Esophagus mucosa (tissue), 1 donor: ENCODE data around the gene CCDC137. TPM values are rescaled to one million over a fixed set of nuclear protein-coding genes. Genes with fewer than 3 reads are reported as not detected.
"Not testable (repeated sequence)": the region's sequence is repeated elsewhere in the genome, so short reads cannot be mapped to it uniquely, and the experiment has no call there.

Source experiments
- ATAC-seq: fragments of 200-7000 bp; cut with Tn5 transposase; one replicate; pipeline ENCODE4 v1.9.1; 2020
- total RNA-seq: library from RNA; stranded (reverse); gene quantifications from one replicate; pipeline ENCODE4 v1.2.4, GENCODE V29; 2023
- donor health status: DM: yes; HTN: yes; CAD: no.

Gene CCDC137
- 21.4 TPM for total RNA-seq

DNA sequence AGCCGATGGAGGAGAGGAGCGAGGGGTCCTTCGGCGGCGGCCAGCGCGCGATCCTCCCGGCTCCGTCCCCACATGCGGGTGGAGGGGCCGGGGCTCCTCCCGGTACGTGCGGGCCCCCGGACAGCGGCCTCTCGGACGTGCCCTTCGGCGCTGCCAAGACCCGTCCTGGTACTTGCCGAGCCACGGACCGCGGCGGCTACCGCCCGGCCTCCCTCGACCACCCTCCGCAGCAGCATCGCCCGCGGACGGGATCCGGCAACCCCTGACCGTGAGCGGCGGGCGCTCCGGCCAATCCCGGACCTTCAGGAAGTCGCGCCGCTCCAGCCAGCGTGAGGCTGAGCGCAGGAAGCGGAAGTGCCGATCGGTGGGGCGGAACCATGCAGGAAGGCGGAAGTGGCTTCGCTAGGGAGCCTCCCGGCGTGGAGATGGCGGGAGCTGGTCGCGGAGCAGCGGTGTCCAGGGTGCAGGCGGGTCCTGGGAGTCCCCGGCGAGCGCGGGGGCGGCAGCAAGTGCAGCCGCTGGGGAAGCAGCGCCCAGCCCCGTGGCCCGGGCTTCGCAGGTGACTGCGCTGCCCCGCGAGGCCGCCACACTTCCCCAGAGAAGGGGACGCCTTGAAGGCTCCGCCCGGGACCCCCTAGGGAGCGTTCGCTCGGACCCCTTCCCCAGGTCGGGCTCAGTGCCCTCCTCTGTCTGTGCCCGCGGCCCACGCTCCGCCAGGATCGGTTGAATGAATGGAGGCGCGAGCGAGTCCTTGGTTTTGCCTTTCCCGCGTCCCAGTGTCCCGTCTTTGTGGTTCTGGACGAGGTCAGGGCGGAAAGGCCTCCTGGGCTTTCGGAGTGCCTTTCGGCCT, at the start of gene CCDC137, which contains the start of gene OXLD1:
TSS of gene CCDC137 (plus strand) at position 396 of the 850 bp plus-strand sequence. CDS start at position 426, 30 bp downstream.
TSS of gene OXLD1 (minus strand) at position 264 of the 850 bp plus-strand sequence. CDS start at position 236, 28 bp downstream.
- peak; percentile 88 for ATAC-seq

- no peak for ATAC-seq
Observed at GRCh38 chr17:81616877-81617276, 49.7 kb upstream of the CCDC137 start.

DNA sequence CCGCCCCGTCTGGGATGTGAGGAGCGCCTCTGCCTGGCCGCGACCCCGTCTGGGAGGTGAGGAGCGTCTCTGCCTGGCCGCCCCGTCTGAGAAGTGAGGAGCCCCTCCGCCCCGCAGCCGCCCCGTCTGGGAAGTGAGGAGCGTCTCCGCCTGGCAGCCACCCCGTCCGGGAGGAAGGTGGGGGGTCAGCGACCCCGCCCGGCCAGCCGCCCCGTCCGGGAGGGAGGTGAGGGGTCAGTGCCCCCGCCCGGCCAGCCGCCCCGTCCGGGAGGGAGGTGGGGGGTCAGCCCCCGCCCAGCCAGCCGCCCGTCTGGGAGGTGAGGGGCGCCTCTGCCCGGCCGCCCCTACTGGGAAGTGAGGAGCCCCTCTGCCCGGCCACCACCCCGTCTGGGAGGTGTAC, 48.2 kb upstream of the CCDC137 start:
- not testable (repeated sequence) for ATAC-seq

GRCh38 chr17:81621494-81622130, 44.9 kb upstream of the CCDC137 start:
- peak; percentile 35 for ATAC-seq

- ATAC-seq = no peak
Observed at GRCh38 chr17:81630274-81630673, 36.3 kb upstream of the CCDC137 start.

- ATAC-seq = no peak
Observed at GRCh38 chr17:81631482-81631881, 35.1 kb upstream of the CCDC137 start.

DNA sequence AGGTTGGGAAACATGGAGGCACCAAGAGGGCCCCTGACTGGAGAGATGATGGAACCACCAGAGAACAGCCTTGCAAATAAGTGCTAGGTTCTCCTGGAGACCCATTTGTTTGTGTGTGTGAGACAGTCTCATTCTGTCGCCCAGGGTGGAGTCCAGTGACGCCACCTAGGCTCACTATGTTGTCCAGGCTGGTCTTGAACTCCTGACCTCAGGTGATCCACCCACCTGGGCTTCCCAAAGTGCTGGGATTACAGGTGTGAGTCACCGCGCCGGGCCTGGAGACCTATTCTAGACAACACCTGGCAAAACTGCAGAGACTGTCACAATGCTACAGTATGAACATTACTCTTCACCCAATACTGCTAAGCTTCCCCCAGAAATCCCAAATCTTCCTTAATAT, 31.1 kb upstream of the CCDC137 start:
- ATAC-seq = peak; percentile 80

DNA sequence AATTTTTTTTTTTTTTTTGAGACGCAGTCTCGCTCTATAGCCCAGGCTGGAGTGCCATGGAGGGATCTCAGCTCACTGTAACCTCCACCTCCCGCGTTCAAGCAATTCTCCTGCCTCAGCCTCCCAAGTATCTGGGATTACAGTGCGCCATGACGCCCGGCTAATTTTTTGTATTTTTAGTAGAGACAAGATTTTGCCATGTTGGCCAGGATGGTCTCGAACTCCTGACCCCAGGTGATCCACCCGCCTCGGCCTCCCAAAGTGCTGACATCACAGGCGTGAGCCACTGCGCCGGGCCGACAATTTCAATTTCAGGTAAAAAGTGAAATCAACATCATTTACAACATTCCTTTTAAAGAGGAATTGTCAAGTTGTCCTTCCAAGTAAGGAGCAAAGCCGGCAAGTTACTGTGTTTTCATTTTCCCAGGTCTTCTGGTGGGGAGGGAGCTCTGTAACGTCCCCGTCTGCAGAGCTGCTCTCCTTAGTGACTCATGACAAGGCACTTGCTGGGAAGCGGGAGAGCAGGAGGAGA, 30.5 kb upstream of the CCDC137 start:
- peak; percentile 65 for ATAC-seq

- peak; percentile 72 for ATAC-seq
Observed at GRCh38 chr17:81636505-81637288, 29.8 kb upstream of the CCDC137 start, which contains the start of the genes NPLOC4 and TSPAN10. Gene NPLOC4 (minus strand): TSS chr17:81637112. CDS start chr17:81636930, 182 bp downstream. Gene TSPAN10 (plus strand): TSS chr17:81637196. CDS start chr17:81642413, 5,217 bp downstream.

- ATAC-seq = no peak
Observed at GRCh38 chr17:81638683-81639082, 27.9 kb upstream of the CCDC137 start.

DNA sequence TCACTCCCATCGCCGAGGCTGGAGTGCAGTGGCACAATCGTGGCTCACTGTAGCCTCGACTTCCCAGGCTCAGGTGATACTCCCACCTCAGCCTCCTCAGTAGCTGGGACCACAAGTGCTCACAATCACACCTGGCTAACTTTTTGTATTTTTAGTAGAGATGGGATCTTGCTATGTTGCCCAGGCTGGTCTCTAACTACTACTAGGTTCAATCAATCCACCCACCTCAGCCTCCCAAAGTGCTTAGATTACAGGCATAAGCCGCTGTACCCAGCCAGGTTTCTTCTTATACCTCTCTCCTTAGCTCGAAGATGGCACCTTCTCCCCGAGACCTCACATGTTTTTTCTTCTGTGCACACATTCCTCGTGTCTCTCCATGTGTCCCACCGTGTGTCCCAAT, 26.5 kb upstream of the CCDC137 start:
- no peak for ATAC-seq

- ATAC-seq = peak; percentile 91
Observed at GRCh38 chr17:81641825-81642489, 24.6 kb upstream of the CCDC137 start.

GRCh38 chr17:81644496-81644895, 22.0 kb upstream of the CCDC137 start:
- ATAC-seq = no peak

DNA sequence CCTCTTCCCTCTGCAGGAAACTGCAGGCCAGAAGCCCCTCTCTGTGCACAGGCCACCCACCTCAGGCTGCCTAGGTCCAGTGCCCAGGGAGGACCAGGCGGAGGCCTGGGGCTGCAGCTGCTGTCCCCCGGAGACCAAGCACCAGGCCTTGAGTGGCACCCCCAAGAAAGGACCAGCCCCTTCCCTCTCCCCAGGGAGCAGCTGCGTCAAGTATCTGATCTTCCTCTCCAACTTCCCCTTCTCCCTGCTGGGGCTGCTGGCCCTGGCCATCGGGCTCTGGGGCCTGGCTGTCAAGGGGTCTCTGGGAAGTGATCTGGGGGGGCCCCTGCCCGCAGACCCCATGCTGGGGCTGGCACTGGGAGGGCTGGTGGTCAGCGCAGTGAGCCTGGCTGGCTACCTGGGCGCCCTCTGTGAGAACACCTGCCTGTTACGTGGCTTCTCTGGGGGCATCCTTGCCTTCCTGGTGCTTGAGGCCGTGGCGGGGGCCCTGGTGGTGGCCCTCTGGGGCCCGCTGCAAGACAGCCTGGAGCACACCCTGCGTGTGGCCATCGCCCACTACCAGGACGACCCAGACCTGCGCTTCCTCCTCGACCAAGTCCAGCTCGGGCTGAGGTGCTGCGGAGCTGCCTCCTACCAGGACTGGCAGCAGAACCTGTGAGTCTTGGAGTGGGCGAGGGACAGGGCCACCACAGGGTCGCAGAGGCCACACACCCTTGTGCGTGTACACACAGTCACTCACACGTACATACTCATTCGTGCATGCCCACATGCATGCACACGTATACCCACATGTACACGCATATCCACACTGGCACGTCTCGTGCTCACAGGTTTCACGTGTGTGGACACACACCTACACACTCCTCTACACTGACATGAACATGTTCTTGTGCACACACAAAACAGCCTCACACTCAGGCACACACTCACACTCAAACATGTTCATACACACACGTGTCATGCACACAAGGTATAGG, 21.3 kb upstream of the CCDC137 start:
- ATAC-seq = no peak

DNA sequence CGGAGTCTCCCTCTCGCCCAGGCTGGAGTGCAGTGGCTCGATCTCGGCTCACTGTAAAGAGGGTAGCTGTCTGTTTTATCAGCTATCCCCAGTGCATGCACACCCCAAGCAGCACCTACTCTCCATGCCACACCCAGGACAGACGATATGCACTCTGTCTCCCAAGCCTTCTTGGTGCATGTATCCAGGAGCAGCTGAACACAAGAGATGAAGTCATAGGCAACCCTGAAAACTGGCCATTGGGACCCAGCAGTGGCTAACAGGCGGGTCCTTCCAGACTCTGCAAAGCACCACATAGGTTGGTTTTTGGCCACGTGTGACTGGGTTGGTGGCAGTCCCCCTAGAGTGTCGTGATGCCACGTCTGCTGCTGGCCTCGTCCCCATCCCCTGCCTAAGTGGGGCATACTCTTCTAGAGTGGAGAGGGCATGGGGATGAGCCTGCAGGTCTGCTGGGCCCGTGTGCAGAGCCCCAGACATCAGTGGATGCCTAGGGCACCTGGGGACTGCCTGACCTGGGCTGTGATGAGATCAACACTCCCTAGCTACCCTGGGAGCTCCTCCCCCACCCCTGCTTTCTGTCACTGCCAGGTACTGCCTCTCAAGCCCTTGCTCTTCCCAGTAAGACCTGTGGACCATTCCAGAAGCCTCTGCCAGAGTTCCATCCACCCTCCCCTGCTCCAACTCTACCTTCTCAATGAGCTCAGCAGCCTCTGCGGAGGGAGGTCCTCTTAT, 19.5 kb upstream of the CCDC137 start:
- ATAC-seq = no peak

DNA sequence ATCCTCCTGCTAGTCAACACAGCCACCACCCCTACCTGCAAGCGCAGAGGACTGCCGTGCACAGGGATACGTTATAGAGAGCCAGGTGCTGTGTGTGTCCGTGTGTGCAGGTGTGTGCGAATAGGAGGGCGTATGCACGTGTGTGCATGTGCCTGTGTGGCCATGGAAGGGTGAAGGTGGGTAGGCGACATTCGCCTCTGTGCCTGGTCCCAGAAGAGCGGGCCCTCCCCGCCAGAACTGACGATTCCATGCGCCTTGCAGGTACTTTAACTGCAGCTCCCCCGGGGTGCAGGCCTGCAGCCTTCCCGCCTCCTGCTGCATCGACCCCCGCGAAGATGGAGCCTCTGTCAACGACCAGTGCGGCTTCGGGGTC, 18.9 kb upstream of the CCDC137 start:
- ATAC-seq = no peak

GRCh38 chr17:81648013-81648706, 18.4 kb upstream of the CCDC137 start:
- ATAC-seq = no peak

DNA sequence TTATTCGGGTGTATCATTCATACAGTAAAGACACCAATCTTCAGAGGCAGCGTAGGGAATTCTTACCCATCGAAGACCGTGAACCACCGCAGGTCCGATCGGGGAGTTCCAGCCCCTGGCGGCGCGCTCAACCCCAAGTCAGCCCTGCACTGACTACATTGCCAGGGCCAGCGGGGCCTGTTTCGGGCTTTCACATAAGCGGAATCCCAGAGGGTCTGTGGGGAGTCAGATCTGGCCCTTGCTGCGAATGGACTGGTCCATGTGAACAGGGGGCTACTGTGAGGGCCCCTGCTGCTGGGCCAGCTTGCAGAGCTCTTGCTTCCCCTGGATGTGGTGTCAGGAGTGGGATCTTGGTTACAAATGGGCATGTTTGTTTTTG, 17.8 kb upstream of the CCDC137 start:
- ATAC-seq = no peak

DNA sequence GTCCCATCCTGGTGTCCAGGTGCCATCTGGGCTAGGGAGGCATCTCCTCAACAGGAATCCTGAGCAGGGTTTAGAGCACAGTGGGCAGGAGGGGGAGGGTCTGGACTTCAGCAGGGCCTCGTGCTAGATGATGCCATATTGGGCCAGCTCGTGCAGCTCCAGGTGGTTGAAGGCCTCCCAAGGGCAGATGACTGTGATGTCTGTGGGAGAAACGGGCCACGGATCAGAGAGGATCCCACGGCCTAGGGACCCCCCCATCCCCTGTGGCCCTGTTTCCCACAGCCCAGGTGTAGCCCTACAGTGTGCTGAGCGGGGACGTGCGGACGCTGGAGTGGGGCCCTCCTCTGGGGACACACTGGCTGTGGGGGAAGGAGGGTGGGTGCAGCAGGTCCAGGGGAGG, 15.6 kb upstream of the CCDC137 start:
- no peak for ATAC-seq
